Esophagus mucosa (tissue), 1 donor: ENCODE measurements around the gene CHCHD6. TPM values are rescaled to one million over a fixed set of nuclear protein-coding genes. Genes with fewer than 3 reads are reported as not detected.
A peak's percentile ranks its signal among the peaks of the same experiment; 100 is the strongest.

Experiments
- ATAC-seq: fragments of 200-7000 bp; cut with Tn5 transposase; one replicate; pipeline ENCODE4 v1.9.1; 2020
- total RNA-seq: library from RNA; stranded (reverse); gene quantifications from one replicate; pipeline ENCODE4 v1.2.4, GENCODE V29; 2023
- donor health status: DM: yes; HTN: yes; CAD: no.

Gene CHCHD6
- total RNA-seq, 1 donor from 2014 or later = 9.2 TPM

- ATAC-seq = no peak
Measured at GRCh38 chr3:126998320-126998719, 294.3 kb downstream of the CHCHD6 start.

GRCh38 chr3:126998728-126999127, 294.7 kb downstream of the CHCHD6 start:
- no peak for ATAC-seq

- no peak for ATAC-seq
Measured at GRCh38 chr3:126999383-126999782, 295.3 kb downstream of the CHCHD6 start.

GRCh38 chr3:127000119-127000518, 296.1 kb downstream of the CHCHD6 start:
- ATAC-seq = no peak

GRCh38 chr3:127000761-127001160, 296.7 kb downstream of the CHCHD6 start:
- no peak for ATAC-seq

GRCh38 chr3:127001486-127002194, 297.6 kb downstream of the CHCHD6 start:
- ATAC-seq = no peak

- ATAC-seq = peak; percentile 37
Measured at GRCh38 chr3:127002195-127003174, 298.4 kb downstream of the CHCHD6 start.

- ATAC-seq = no peak
Measured at GRCh38 chr3:127003175-127003555, 299.1 kb downstream of the CHCHD6 start.

- ATAC-seq = no peak
Measured at GRCh38 chr3:127003601-127004280, 299.7 kb downstream of the CHCHD6 start.

- ATAC-seq = no peak
Measured at GRCh38 chr3:127004641-127005397, 300.8 kb downstream of the CHCHD6 start.

GRCh38 chr3:127005864-127006500, 301.9 kb downstream of the CHCHD6 start:
- peak; percentile 44 for ATAC-seq

- ATAC-seq = peak; percentile 21
Measured at GRCh38 chr3:127006781-127007436, 302.9 kb downstream of the CHCHD6 start.

- no peak for ATAC-seq
Measured at GRCh38 chr3:127008236-127008635, 304.2 kb downstream of the CHCHD6 start.

GRCh38 chr3:127009531-127009930, 305.5 kb downstream of the CHCHD6 start:
- no peak for ATAC-seq

Other genes starting within 250 kb of the CHCHD6 start
- gene ZXDC, start 228.3 kb upstream of the CHCHD6 start, total RNA-seq = 19.1 TPM
- gene UROC1, start 186.5 kb upstream of the CHCHD6 start, total RNA-seq = not detected
- gene CHST13, start 180.1 kb upstream of the CHCHD6 start, total RNA-seq = not detected
- not detected for gene C3orf22, start 145.3 kb upstream of the CHCHD6 start, total RNA-seq
- 6.5 TPM for gene TXNRD3, start 49.1 kb upstream of the CHCHD6 start, total RNA-seq